GDM1 (cell line): Measurements from ENCODE around the gene TXNDC17.
"Not testable (repeated sequence)": the region's sequence is repeated elsewhere in the genome, so short reads cannot be mapped to it uniquely, and the experiment has no call there.

Experiments
- DNase-seq: peaks from one replicate; lab custom pipeline; 2025; lab: John Stamatoyannopoulos, UW

The TXNDC17 gene

DNA sequence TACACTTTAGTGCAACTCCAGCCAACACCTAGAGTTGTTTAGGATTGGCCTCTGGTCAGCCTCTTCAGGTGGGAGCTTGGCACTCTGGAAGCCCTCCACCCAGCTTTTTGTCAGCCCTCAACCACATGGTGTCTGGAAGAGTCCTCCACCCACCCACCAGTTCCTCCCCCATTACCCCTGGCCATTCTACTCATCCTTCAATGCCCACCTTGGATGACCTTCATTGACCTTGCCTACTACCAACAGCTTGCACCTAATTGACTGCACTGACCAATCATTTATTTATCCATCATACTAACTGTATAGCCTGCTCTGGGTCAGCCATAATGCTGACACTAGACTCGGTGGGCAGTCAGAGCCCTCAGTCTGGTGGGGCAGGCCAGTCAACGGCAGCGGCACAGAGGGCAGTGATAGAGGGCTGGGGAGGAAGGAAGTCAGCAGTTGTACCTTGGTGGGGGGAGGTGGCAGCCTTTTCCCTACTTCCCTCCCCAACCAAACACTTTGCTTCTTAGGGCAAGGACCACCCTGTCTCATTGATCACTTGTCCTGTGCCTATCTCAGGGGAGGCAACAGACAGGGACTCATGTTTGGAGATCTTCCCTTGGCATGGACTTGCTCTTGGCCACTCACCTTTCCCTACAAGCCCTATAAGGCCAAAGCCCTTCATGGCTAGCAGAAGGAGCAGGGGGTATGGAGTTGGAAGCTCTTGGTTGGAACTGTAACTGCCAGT, 43.0 kb downstream of the TXNDC17 start:
- no peak for DNase-seq

DNA sequence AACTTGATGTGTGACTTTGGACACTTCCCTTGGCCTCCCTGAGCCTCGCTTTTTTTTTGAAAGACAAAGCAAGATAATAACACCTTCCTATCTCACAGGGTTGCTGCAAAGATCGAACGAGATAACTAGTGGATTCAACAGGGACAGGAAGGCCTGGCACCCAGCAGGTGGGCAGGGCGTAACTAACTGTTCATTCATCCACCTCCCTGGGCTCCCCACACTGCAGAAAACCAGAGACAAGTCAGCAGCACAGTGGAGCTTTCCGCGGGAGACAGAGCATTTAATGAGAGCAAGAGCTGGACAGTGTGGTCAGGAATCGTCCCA, 43.6 kb downstream of the TXNDC17 start:
- DNase-seq: no peak

DNA sequence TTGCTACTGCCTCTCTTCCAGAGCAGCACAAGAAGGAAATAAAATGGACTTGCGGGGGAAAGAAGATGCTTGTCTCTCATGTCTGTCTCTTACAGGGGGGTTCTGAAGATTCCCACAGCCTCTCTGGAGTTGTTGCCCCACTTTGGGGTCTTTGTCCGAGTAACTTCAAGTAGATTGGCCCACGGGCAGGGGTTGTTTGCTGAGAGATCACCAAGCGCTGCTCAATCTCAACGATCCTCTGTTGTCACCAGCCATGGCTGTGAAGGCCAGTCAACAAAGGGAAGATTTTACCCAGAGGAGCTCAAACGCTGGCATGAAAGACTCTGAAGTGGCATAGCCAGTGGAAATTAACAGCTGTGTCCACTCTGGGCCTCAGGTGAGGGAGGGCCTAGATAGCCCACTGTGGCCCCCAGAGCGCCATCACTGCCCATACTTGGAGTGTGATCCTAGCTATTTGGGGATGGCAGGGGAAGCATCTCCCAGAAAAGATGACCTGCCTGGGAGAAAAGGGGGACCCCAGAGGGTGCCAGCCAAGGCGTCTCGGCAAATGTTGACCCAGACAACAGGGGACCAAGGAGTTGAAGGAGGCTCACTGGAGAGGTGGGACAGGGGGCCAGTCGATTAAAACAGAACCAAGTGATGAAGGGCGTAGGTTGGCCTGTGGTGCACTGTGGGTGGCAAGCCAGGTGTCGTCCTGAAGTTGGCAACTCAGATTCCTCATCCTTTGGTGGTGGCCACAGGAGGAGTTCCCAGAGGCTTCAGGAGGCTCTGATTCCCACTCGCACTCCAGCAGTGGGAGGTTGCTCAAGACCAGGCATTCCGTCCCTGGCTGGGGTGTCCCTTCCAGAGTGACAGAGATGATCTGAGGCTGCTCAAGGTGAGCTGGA, 44.3 kb downstream of the TXNDC17 start:
- DNase-seq: no peak

DNA sequence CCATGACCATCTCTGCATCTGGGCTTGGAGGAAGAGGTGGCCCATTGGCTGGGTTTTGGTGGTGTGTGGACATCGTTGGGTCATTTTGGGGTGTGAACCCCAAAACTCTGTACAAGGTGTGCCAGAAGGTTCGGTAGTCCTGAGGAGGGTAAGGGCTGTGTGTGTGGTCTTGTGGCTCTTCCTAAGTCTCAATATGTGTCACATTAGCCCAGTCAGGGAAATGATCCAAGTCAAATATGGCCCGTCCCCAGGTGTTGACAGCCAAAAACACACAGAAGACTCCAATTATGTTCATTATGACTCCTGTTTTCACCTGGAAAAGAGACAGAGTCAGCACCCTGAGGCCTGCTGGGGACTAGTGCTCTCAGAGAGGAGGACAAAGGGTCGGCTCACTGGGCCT, 45.2 kb downstream of the TXNDC17 start:
- DNase-seq: no peak

DNA sequence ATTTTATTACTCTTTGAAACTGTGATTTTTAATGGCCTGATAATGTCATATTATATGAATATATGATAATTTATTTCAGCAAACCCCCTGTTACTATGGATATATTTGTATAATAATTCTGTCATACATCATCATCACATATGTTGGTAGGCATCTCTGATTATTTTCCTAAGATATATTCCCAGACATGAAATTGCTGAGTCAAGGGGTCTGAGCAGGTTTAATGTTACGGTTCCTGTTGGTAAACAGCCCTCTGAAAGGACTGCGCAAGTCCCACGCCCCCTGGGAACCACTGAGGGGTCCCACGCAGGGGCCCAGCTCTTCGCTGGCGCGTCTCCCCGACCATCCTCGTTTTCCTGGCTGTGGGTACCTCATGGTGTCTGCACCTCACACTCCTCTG, 48.1 kb downstream of the TXNDC17 start:
- no peak for DNase-seq

DNA sequence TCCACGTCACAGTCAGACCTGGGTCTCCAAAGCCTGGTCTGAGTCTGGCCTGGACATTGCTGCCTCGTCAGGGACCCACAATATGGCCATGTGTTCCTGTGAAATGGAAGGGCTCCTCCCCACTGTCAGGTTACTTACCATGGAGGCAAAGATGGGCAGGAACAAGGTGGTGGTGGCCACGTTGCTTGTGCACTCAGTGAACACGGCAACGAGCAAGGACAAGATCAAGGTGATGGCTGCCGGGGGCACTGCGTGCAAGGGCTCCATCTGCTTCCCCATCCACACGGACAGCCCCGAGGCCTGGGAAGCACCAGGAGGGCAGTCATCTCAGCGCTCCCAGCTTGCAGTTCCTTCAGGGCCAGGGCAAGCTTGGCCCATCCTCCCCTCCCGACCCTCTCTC, 49.8 kb downstream of the TXNDC17 start:
- no peak for DNase-seq

DNA sequence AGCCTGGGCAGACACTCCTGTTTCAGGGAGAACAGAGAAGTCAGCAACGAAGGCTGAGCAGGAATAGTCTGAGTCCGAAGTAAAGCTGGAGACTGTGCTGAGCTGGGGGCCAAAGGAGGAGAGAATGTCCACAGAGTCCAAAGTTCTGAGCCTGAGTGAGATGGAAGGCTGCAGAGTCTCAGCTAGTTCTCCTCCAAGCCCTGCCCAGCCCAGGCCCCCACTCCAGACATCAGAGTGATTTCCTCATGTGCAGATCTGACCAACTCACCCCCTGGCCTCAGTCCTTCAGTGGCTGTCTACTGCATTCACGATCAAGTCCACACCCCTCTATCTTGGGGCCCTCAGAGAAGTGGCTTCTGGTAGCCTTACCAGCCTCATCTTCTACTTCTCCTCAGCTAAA, 50.7 kb downstream of the TXNDC17 start:
- DNase-seq: no peak

DNA sequence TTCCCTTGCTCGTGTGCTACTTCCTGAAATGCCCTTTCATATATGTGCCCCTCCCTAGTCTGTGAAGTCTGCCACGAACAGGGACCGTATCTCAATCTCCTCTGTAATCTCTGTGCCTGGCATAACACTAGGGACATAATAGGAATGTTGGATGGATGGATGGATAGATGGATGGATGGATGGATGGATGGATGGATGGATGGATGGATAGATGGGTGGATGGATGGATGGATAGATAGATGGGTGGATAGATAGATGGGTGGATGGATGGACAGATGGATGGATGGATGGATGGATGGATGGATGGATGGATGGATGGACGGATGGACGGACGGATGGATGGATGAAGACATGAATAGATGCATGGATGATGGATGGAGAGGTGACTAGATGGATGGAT, 51.1 kb downstream of the TXNDC17 start:
- not testable (repeated sequence) for DNase-seq
